HepG2 (cell line): ENCODE results near the gene SRRM3. TPM values are rescaled to one million over a fixed set of nuclear protein-coding genes. Genes with fewer than 3 reads are reported as not detected.
A peak's percentile ranks its signal among the peaks of the same experiment; 100 is the strongest.

Experiments used
- HOXA5 ChIP-seq: sonication (generic); formaldehyde crosslinking; IDR thresholded peaks from 2 replicates; pipeline ENCODE4 v1.4.0; 2020; ENCODE audit warnings: missing genetic modification reagents
- IKZF4 ChIP-seq: sonication (generic); formaldehyde crosslinking; IDR thresholded peaks from 2 replicates; pipeline ENCODE4 v1.5.1; 2020; ENCODE audit warnings: borderline replicate concordance, mild to moderate bottlenecking, low read depth, missing genetic modification reagents; ENCODE audit errors: not compliant biosample characterization
- LCORL ChIP-seq, 2 experiments: fragments of 450-650 bp in 1 of 2; sonication (generic) in 1 of 2; formaldehyde crosslinking in 1 of 2; IDR thresholded peaks; 2 replicates each; pipeline versions ENCODE4 v1.5.0 to v1.6.1; 2017 to 2020; ENCODE audit warnings: antibody characterized with exemption in 1 of 2, missing genetic modification reagents in 1 of 2
- NONO ChIP-seq, 2 experiments: fragments of 450-650 bp in 1 of 2; sonication (generic) in 1 of 2; formaldehyde crosslinking in 1 of 2; IDR thresholded peaks in 1 of 2; conservative IDR thresholded peaks in 1 of 2; 2 replicates each; pipeline versions ENCODE4 v1.6.1 to v1.8.0; 2017 to 2022; ENCODE audit warnings: mild to moderate bottlenecking in 1 of 2, missing genetic modification reagents in 1 of 2, moderate library complexity in 1 of 2
- SOX13 ChIP-seq, 3 experiments: fragments of 450-650 bp in 1 of 3; sonication (generic) in 1 of 3; formaldehyde crosslinking in 1 of 3; IDR thresholded peaks in 2 of 3; conservative IDR thresholded peaks in 1 of 3; 2 replicates each; pipeline versions ENCODE4 v1.5.0 to v1.6.1; 2016 to 2020; ENCODE audit warnings: antibody characterized with exemption in 1 of 3, mild to moderate bottlenecking in 1 of 3, missing compliant biosample characterization in 1 of 3, missing genetic modification reagents in 1 of 3, moderate library complexity in 1 of 3
- ZNF512B ChIP-seq: sonication (generic); formaldehyde crosslinking; IDR thresholded peaks from 2 replicates; pipeline ENCODE4 v1.5.1; 2020; ENCODE audit warnings: missing genetic modification reagents, mild to moderate bottlenecking, borderline replicate concordance
- ZNF546 ChIP-seq: sonication (generic); formaldehyde crosslinking; conservative IDR thresholded peaks from 2 replicates; pipeline ENCODE4 v1.8.1; 2023; ENCODE audit warnings: mild to moderate bottlenecking, missing genetic modification reagents
- ZNF772 ChIP-seq: sonication (generic); formaldehyde crosslinking; IDR thresholded peaks from 2 replicates; pipeline ENCODE4 v1.5.0; 2020; ENCODE audit warnings: mild to moderate bottlenecking, missing genetic modification reagents
- polyA plus RNA-seq, 8 experiments: library from polyadenylated mRNA; depleted of rRNA in 3 of 8; stranded (reverse) in 7 of 8; unstranded in 1 of 8; fragments of >200 nt; fragmentation: Illumina TruSeq in 4 of 8; extraction: Trizol in 4 of 8; gene quantifications; 2 replicates each; pipeline versions ENCODE4 v1.2.1 to v1.2.3, GENCODE V29; 2011 to 2016; ENCODE audit warnings: low read depth in 4 of 8, missing spikeins in 1 of 8, mixed read lengths in 1 of 8; ENCODE audit not compliant: insufficient read depth in 1 of 8
- total RNA-seq, 5 experiments: library from RNA; depleted of rRNA; stranded (reverse); fragments of >200 nt; fragmentation: Illumina TruSeq; extraction: Trizol; gene quantifications; 2 replicates each; pipeline ENCODE4 v1.2.3, GENCODE V29; 2016; ENCODE audit warnings: low read depth in 1 of 5
- TF ChIP-seq, protein P1 (sequence below): sonication (generic); formaldehyde crosslinking; IDR thresholded peaks from 2 replicates; pipeline ENCODE4 v1.4.0; 2020; ENCODE audit warnings: missing genetic modification reagents, mild to moderate bottlenecking, borderline replicate concordance

SRRM3 gene
- total and polyA plus RNA-seq, 2 of the 13 experiments (the other 11 are each of a cell fraction or from before 2014, with no cell fraction given) = 0.13 to 0.54 TPM

DNA sequence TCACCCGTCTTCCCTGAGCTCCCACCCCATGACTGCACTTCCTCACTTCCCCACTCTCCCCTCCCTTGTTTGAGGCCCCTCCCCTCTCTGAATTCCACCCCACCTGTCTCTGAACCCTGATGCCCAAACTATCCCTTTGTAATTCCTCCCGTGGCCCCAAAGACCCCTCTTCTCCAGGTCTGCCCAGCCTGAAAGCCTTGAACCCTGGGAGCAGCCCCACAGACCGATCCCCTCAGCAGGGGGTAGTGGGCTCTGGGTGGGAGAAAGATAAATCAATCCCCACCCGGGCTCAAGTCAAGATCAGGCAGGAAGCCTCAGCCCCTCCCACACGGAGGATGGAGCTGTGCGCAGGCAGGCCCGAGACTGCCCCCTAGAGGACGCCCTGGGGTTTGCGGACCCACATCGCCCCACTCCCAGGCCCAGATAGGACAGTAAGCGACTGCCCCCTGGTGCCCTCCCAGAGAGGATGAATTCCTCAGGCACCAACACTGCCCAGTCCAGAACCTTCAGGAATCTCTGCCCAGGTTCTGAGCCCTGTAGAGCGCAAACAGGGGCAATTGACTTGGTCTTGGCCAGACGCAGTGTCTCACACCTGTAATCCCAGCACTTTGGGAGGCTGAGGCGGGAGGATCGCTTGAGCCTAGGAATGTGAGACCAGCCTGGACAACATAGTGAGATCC lies 112.5 kb downstream of the SRRM3 start (continued):
- TF ChIP-seq, protein P1, sequence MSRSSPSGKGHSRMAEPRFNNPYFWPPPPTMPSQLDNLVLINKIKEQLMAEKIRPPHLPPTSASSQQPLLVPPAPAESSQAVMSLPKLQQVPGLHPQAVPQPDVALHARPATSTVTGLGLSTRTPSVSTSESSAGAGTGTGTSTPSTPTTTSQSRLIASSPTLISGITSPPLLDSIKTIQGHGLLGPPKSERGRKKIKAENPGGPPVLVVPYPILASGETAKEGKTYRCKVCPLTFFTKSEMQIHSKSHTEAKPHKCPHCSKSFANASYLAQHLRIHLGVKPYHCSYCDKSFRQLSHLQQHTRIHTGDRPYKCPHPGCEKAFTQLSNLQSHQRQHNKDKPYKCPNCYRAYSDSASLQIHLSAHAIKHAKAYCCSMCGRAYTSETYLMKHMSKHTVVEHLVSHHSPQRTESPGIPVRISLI (CRISPR knock-in tag) = peak; percentile 70; the same call in 1 of the 2 replicates
- TF ChIP-seq NONO (IDR thresholded peaks at IDR 0.05) (no peak), NONO (CRISPR knock-in tag; conservative IDR thresholded peaks at IDR 0.05) (peak; percentile 81), IKZF4 (CRISPR knock-in tag) (no peak), ZNF546 (CRISPR knock-in tag) (no peak), ZNF772 (CRISPR knock-in tag) (no peak), LCORL (IDR thresholded peaks at IDR 0.05) (no peak), LCORL (CRISPR knock-in tag; IDR thresholded peaks at IDR 0.05) (peak; percentile 94), HOXA5 (CRISPR knock-in tag) (peak; percentile 76; the same call in 1 of the 2 replicates), ZNF512B (CRISPR knock-in tag) (no peak), SOX13 (IDR thresholded peaks at IDR 0.05) (no peak), SOX13 (CRISPR knock-in tag; conservative IDR thresholded peaks at IDR 0.05 in 1 of 2, IDR thresholded peaks at IDR 0.05 in 1 of 2) (peak in 1 of 2 experiments; percentile 46; a peak in 1 of 4 replicates)
